HepG2 (cell line): ENCODE data around the gene CTIF. TPM values are rescaled to one million over a fixed set of nuclear protein-coding genes. Genes with fewer than 3 reads are reported as not detected.
A peak's percentile ranks its signal among the peaks of the same experiment; 100 is the strongest.

Experiments used
- KDM2A ChIP-seq: sonication (generic); formaldehyde crosslinking; IDR thresholded peaks from 2 replicates; pipeline ENCODE4 v1.4.0; 2020; ENCODE audit warnings: low read depth, missing genetic modification reagents, borderline replicate concordance
- LCORL ChIP-seq, 2 experiments: fragments of 450-650 bp in 1 of 2; sonication (generic) in 1 of 2; formaldehyde crosslinking in 1 of 2; IDR thresholded peaks; 2 replicates each; pipeline versions ENCODE4 v1.5.0 to v1.6.1; 2017 to 2020; ENCODE audit warnings: antibody characterized with exemption in 1 of 2, missing genetic modification reagents in 1 of 2
- MXD1 ChIP-seq: sonication (generic); formaldehyde crosslinking; IDR thresholded peaks from 2 replicates; pipeline ENCODE4 v1.4.0; 2020; ENCODE audit warnings: mild to moderate bottlenecking, missing genetic modification reagents
- NFKB2 ChIP-seq: sonication (generic); formaldehyde crosslinking; IDR thresholded peaks from 2 replicates; pipeline ENCODE4 v1.4.0; 2020; ENCODE audit warnings: missing genetic modification reagents, borderline replicate concordance
- SAP130 ChIP-seq: IDR thresholded peaks from 2 replicates; pipeline ENCODE4 v1.6.1; 2016; ENCODE audit warnings: low read depth
- XBP1 ChIP-seq: sonication (generic); formaldehyde crosslinking; IDR thresholded peaks from 2 replicates; pipeline ENCODE4 v1.5.0; 2020; ENCODE audit warnings: missing genetic modification reagents
- ZBTB37 ChIP-seq: sonication (generic); formaldehyde crosslinking; IDR thresholded peaks from 2 replicates; pipeline ENCODE4 v1.4.0; 2020; ENCODE audit warnings: mild to moderate bottlenecking, missing genetic modification reagents
- ZFP91 ChIP-seq: sonication (generic); formaldehyde crosslinking; IDR thresholded peaks from 2 replicates; pipeline ENCODE4 v1.9.0; 2022; ENCODE audit warnings: missing genetic modification reagents, mild to moderate bottlenecking, borderline replicate concordance
- ZNF12 ChIP-seq: sonication (generic); formaldehyde crosslinking; IDR thresholded peaks from 2 replicates; pipeline ENCODE4 v1.5.0; 2020; ENCODE audit warnings: missing genetic modification reagents
- ZNF280B ChIP-seq: sonication (generic); formaldehyde crosslinking; IDR thresholded peaks from 2 replicates; pipeline ENCODE4 v1.5.0; 2020; ENCODE audit warnings: missing genetic modification reagents, mild to moderate bottlenecking, borderline replicate concordance
- ZNF331 ChIP-seq: sonication (generic); formaldehyde crosslinking; IDR thresholded peaks from 2 replicates; pipeline ENCODE4 v1.4.0; 2020; ENCODE audit warnings: missing genetic modification reagents
- ZNF343 ChIP-seq: sonication (generic); formaldehyde crosslinking; IDR thresholded peaks from 2 replicates; pipeline ENCODE4 v1.4.0; 2020; ENCODE audit warnings: mild to moderate bottlenecking, missing genetic modification reagents
- ZNF556 ChIP-seq: sonication (generic); formaldehyde crosslinking; IDR thresholded peaks from 2 replicates; pipeline ENCODE4 v1.4.0; 2020; ENCODE audit warnings: mild to moderate bottlenecking, missing genetic modification reagents, borderline replicate concordance
- ZNF687 ChIP-seq: sonication (generic); formaldehyde crosslinking; IDR thresholded peaks from 2 replicates; pipeline ENCODE4 v1.5.1; 2020; ENCODE audit warnings: mild to moderate bottlenecking, missing genetic modification reagents, moderate library complexity
- ZNF775 ChIP-seq: sonication (generic); formaldehyde crosslinking; IDR thresholded peaks from 2 replicates; pipeline ENCODE4 v1.4.0; 2020; ENCODE audit warnings: missing genetic modification reagents, mild to moderate bottlenecking, moderate library complexity, borderline replicate concordance
- polyA plus RNA-seq, 8 experiments: library from polyadenylated mRNA; depleted of rRNA in 3 of 8; stranded (reverse) in 7 of 8; unstranded in 1 of 8; fragments of >200 nt; fragmentation: Illumina TruSeq in 4 of 8; extraction: Trizol in 4 of 8; gene quantifications; 2 replicates each; pipeline versions ENCODE4 v1.2.1 to v1.2.3, GENCODE V29; 2011 to 2016; ENCODE audit warnings: low read depth in 4 of 8, missing spikeins in 1 of 8, mixed read lengths in 1 of 8; ENCODE audit not compliant: insufficient read depth in 1 of 8
- total RNA-seq, 5 experiments: library from RNA; depleted of rRNA; stranded (reverse); fragments of >200 nt; fragmentation: Illumina TruSeq; extraction: Trizol; gene quantifications; 2 replicates each; pipeline ENCODE4 v1.2.3, GENCODE V29; 2016; ENCODE audit warnings: low read depth in 1 of 5

The CTIF gene
- total and polyA plus RNA-seq, 2 of the 13 experiments (the other 11 are each of a cell fraction or from before 2014, with no cell fraction given), result 18.2 to 28.0 TPM

GRCh38 chr18:48868468-48869466, 329.9 kb downstream of the CTIF start (continued):
- TF ChIP-seq XBP1 (CRISPR knock-in tag) (no peak), SAP130 (CRISPR knock-in tag) (0 out of 2 replicates have a peak, but pooled peaks have one; percentile 38), LCORL (IDR thresholded peaks at IDR 0.05) (no peak), LCORL (CRISPR knock-in tag; IDR thresholded peaks at IDR 0.05) (0 out of 2 replicates have a peak, but pooled peaks have one; percentile 22), NFKB2 (no peak), ZNF12 (CRISPR knock-in tag) (0 out of 2 replicates have a peak, but pooled peaks have one; percentile 19), ZBTB37 (CRISPR knock-in tag) (no peak), ZNF343 (CRISPR knock-in tag) (no peak), ZNF775 (CRISPR knock-in tag) (no peak), MXD1 (no peak), ZFP91 (no peak; the same call in 1 of the 2 replicates), ZNF280B (CRISPR knock-in tag) (peak; percentile 68; the same call in 1 of the 2 replicates), ZNF687 (CRISPR knock-in tag) (peak; percentile 68), KDM2A (CRISPR knock-in tag) (0 out of 2 replicates have a peak, but pooled peaks have one; percentile 15), ZNF556 (CRISPR knock-in tag) (no peak), ZNF331 (CRISPR knock-in tag) (peak; percentile 90)
